Stimulated activated naive CD8-positive, alpha-beta T cell treated with anti-CD3 and anti-CD28 coated beads, Interleukin-15, Interleukin-2, amounts not matched to agents 100 U/mL and 50 U/mL, for 24 hours (primary cell): ENCODE results near the gene HES7.
A peak's percentile ranks its signal among the peaks of the same experiment; 100 is the strongest.
"Not testable (repeated sequence)": the region's sequence is repeated elsewhere in the genome, so short reads cannot be mapped to it uniquely, and the experiment has no call there.

Source experiments
- ATAC-seq: fragments of 150-1000 bp; cut with Tn5 transposase; one replicate; pipeline ENCODE4 v1.10.0; 2021
- DNase-seq: peaks from one replicate; pipeline ENCODE4 v3.0.0; 2021

The HES7 gene

GRCh38 chr17:8100763-8101162, 23.1 kb downstream of the HES7 start:
- no peak for ATAC-seq
- no peak for DNase-seq

- DNase-seq, result no peak
- ATAC-seq, result no peak
Measured at GRCh38 chr17:8100111-8100510, 23.8 kb downstream of the HES7 start.

DNA sequence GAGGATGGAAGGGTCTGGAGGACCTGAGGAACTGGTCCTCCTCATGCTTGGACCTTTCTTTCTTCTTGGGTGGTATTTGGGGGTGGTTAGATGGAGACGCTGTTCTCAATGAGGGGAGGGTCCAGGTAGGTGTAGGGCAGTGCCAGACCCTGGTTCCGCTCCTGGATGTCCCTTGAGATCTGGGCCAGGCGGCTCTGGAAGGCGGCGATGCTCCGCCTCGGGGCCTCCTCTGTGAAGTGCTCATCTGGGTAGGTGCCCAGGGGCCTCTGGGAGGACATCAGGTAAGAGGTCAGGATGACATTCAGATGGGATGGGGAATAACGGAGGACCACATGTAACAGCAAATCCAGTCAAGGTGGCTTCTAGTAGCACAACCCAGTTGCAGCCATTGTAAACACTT, 27.4 kb downstream of the HES7 start:
- ATAC-seq (no peak), DNase-seq (no peak)

GRCh38 chr17:8095361-8095760, 28.5 kb downstream of the HES7 start:
- ATAC-seq (no peak), DNase-seq (no peak)

DNA sequence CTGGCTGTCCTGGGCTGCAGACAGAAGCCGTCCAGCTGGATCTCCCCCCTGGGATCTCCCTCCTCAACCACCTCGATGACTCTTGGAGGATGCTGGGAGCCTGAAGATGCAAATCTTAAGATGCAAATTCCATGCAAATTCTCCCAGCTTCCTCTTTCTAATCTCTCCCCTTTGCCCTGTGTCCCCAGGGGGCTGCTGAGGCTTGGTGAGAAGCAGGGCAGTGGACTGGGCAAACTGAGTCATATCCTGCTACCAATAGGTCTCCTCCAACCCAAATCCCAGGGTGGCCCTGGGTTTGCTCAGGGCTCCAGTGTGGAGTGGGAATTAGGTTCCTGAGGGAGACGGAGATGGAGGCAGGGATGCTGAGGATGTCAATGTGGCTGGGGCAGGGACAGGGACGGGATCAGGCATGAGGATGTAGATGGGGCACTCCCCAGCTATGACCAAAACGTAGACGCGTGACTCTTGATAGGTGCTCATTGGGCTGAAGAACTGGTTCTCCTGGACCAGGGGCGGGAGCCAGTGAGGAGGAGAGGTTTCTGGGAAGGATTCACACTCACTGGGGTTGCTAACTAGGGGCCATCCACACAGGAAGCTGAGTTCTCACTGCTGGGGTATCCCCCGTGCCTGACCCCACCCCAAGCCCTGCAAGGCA, 32.7 kb downstream of the HES7 start:
- no peak for ATAC-seq
- no peak for DNase-seq

DNA sequence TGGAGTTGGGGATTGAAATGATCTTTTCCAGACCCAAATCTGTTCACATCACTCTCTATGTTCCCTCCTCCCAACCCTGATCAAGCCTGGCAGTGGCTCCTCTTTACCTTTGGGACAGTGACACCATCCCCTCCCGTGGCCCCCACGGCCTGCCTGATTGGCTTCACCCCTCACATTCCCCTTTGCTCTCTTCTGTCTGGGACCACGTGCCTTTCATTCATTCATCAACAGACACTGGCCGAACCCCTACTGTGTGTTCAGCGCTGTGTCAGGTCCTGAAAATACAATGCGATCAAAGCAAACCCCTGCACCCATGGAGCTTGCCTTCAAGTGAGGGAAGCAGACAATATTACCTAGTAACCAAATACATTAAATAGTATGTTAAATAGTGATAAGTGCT, 34.2 kb downstream of the HES7 start:
- ATAC-seq (no peak), DNase-seq (no peak)

- no peak for DNase-seq
- ATAC-seq, result no peak
Measured at GRCh38 chr17:8087952-8088230, 36.0 kb downstream of the HES7 start.

GRCh38 chr17:8087075-8087951, 36.6 kb downstream of the HES7 start, which contains the start of gene ALOX12B:
ALOX12B (minus strand) TSS chr17:8087716; CDS start chr17:8087442, 274 bp downstream.
- DNase-seq, result no peak
- no peak for ATAC-seq

DNA sequence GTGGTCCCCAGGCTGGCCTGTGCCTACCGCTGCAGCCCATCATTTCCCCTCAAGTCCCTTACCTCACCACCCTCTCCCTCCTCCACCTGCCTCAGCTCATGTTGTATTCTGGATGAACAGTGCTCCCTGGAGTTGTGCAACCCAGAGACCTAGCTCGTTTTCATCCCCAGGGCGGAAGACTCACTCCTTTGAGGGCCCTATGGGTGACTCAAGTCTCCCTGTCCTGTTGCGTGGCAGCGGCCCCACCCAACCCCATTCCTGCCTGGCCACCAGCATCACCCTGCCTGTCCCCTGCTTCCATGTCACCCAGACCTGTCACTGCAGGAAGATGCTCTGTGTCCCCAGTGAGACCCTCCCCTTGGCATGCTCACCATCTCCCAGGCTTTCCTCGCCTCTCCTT, 39.7 kb downstream of the HES7 start:
- no peak for ATAC-seq

GRCh38 chr17:8082292-8082691, 41.6 kb downstream of the HES7 start:
- DNase-seq (no peak), ATAC-seq (no peak)

More for the DNA sequence above, 39.7 kb downstream of the HES7 start:
- no peak for DNase-seq

DNA sequence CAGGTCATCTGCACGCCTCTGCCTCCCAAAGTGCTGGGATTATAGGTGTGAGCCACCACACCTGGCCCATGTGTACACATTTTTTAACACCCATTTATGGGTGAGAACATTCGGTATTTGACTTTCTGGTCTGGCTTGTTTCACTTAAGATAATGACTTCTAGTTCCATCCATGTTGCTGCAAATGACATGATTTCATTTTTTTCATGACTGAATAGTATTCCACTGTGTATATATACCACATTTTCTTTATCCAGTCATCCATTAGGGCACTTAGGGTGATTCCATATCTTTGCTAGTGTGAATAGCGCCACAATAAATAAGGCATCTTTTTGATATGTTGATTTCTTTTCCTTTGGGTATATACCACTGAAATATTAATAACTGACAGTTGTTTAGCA, 42.0 kb downstream of the HES7 start:
- DNase-seq (no peak), ATAC-seq (no peak)

GRCh38 chr17:8080799-8081219, 43.1 kb downstream of the HES7 start:
- DNase-seq, result no peak
- ATAC-seq, result no peak

DNA sequence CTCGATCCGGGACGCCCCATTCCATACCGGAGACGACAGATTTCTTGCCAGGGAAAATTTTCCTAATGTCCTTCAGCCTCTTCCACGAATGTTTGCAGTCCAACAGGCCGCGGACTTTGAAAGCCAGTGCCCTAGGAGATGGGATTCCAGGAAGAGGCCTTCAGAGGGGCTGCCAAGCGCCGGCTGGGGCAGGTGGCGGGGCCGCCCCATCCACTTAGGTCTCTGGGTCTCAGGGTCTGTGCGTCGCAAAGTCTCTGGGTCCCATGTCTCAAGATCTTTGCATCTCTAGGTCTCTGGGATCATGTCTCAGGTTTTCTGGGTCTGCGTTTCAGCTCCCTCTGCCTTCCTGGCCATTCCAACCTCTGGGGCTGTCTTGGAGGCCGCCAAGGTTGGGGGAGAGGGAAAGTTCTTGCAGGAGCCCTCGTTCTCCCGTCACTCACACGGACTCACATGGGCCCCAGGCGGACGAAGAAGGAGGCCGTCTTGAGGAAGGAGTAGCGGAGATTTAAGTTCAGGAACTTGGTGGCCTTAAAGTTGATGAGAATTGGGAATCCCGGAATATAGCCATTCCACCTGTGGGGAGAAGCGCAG, 43.6 kb downstream of the HES7 start:
- peak; percentile 3 for DNase-seq
- ATAC-seq, result no peak

- peak; percentile 92 for ATAC-seq
- peak; percentile 88 for DNase-seq
Measured at GRCh38 chr17:8079291-8080207, 44.4 kb downstream of the HES7 start.

DNA sequence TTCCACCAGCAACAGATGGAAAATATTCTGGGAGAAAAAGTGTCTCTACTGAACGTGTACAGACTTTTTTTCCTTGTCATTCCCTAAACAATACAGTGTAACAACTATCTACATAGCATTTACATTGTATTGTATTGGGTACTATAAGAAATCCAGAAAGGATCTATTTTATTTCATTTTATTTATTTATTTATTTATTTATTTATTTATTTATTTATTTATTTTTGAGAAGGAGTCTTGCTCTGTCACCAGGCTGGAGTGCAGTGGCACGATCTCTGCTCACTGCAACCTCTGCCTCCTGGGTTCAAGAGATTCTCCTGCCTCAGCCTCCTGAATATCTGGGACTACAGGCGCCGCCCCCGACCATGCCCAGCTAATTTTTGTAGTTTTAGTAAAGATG, 46.0 kb downstream of the HES7 start:
- not testable (repeated sequence) for DNase-seq, ATAC-seq

GRCh38 chr17:8076502-8077266, 47.2 kb downstream of the HES7 start:
- ATAC-seq, result no peak
- DNase-seq, result no peak

GRCh38 chr17:8075574-8076342, 48.1 kb downstream of the HES7 start:
- ATAC-seq (no peak), DNase-seq (no peak)

- ATAC-seq (no peak), DNase-seq (peak; percentile 3)
Measured at GRCh38 chr17:8075081-8075480, 48.8 kb downstream of the HES7 start.

GRCh38 chr17:8074554-8074953, 49.4 kb downstream of the HES7 start:
- DNase-seq (no peak), ATAC-seq (no peak)

DNA sequence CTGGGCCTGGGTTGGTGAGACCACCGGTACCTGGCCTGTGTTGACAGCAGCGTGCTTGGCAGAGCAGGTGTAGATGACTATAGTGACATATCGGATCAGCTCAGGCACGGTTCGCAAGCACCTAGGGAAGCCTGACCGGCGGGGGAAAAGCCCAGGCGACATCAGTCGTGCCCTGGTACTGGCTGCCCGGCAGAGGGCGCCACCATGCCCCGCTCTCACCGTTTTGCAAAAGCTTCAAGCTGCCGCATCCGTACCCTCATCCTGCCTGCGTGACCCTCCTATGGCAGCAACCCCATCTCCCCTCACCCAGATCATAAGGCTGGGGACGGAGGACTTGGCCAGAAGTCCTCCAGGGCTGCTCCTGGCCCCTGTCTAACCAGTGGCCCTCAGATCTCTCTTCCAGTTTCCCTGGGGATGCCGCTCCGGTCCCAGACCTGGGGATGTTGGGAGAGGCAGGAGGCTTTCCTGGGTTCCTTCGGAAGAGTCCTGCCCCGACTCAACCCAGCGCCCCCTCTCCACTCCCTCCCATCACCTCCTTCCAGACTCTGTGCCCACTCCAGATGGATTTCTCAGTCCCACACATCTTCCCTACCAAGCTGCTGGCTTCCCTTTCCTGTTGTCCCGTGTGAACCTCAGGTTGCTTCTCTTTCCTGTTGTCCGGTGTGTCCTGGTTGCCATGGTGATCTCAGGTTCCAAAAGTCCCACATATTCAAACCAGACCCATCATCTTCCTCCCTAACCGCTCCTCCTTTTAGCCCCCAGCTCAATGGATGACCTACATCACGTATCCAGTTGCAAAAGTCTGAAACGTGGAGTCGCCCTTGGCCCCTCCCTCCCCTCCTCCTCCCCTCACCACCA, 50.0 kb downstream of the HES7 start:
- ATAC-seq (peak; percentile 91), DNase-seq (peak; percentile 93)
